ENCODE data around the gene ING5. TPM values are rescaled to one million over a fixed set of nuclear protein-coding genes. Genes with fewer than 3 reads are reported as not detected.
A peak's percentile ranks its signal among the peaks of the same experiment; 100 is the strongest.

The ING5 gene
- total RNA-seq, 1 experiment from 2014 or later, result 45.9 TPM

DNA sequence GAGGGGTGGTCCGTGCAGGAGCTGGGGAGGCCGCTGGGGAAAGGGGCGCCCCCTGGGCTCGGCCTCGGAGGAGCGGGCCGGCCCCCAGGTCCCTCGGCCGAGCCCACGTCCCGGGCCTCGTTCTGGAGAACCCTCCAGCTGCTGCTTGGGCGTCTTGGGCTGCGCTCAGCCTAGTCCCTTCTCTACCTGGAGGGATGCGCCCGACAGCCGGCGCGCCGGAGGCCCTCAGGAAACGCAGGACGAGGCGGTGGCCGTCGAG is 32.3 kb downstream of the ING5 start:
- ChIA-PET RAD21 (ENCODE audit: low non-redundant PET in 1 of 2, low total read pairs in 2 of 2, uncharacterized antibody in 2 of 2, unreplicated experiment in 2 of 2) (interaction anchor here in 1 of 2 experiments (0.9 kb wide), 1 partner anchor 34 kb away, joined by 6 read pairs; no protein-coding TSS in a partner anchor), CTCF (interaction anchor here (1.3 kb wide), 2 partner anchors 32 to 143 kb away, joined by 4 to 5 read pairs; partner anchors contain the start of gene ING5), POLR2A (interaction anchor here (0.5 to 1.7 kb wide), 3 partner anchors 24 to 86 kb away, joined by 3 to 5 read pairs (median 5); partner anchors contain the start of gene ING5)
- BruUV-seq (replicated peaks), result TSS peak; percentile 49
- Histone ChIP-seq H3K79me2 (ENCODE audit: insufficient read depth, low read length) (no peaks in the 10 kb centered on the region; the same call in 1 of the 2 replicates), H3K36me3 (ENCODE audit: control insufficient read depth in 1 of 2, insufficient read depth in 2 of 2, low read length in 2 of 2) (no peaks in the 10 kb centered on the region), H2AFZ (ENCODE audit: low read depth, low read length, poor library complexity, severe bottlenecking) (no peak overlapping the region), H3K4me3 (replicated peaks in 1 of 2; ENCODE audit: low read depth in 1 of 2, low read length in 2 of 2) (peak overlapping the region; percentile 42 to 85), H3K27ac (ENCODE audit: low read depth, low read length) (peak overlapping the region; percentile 53), H3K9me3 (ENCODE audit: control insufficient read depth in 1 of 2, insufficient read depth in 1 of 2, low read depth in 1 of 2, low read length in 2 of 2) (peaks cover 0 to 3% of the 10 kb centered on the region in 2 experiments; a peak in 1 of 4 replicates), H3K4me1 (ENCODE audit: control insufficient read depth in 1 of 2, insufficient read depth in 2 of 2, low read length in 2 of 2) (peaks cover 13 to 22% of the 10 kb centered on the region in 2 experiments; a peak in 2 of 4 replicates), H3K4me2 (ENCODE audit: low read length) (peak overlapping the region; percentile 85), H3K9me2 (ENCODE audit: insufficient read depth) (no peaks in the 10 kb centered on the region), H3K27me3 (ENCODE audit: insufficient read depth, low read length) (no peaks in the 10 kb centered on the region), H3K9ac (ENCODE audit: low read length) (peak overlapping the region; percentile 88), H4K20me1 (ENCODE audit: insufficient read depth) (no peaks in the 10 kb centered on the region)
- intact Hi-C loops (cut with micrococcal nuclease), result loop anchor here (2.0 to 5.0 kb wide), 4 partner anchors 33 to 187 kb away; partner anchors contain the start of gene DTYMK
- TF ChIP-seq ZFX (IDR thresholded peaks at IDR 0.05), result no peak
- TF ChIP-seq FOSL1 (IDR thresholded peaks at IDR 0.05; ENCODE audit: low read depth), result no peak
- no peak for TF ChIP-seq REST (IDR thresholded peaks at IDR 0.05; ENCODE audit: low read depth)
- TF ChIP-seq EGR1 (IDR thresholded peaks at IDR 0.05; ENCODE audit: low read depth), result no peak
- no peak for TF ChIP-seq CEBPB (IDR thresholded peaks at IDR 0.05; ENCODE audit: low read depth)
- TF ChIP-seq JUND (IDR thresholded peaks at IDR 0.05), result no peak
- no peak for TF ChIP-seq TCF7L2 (IDR thresholded peaks at IDR 0.05; ENCODE audit: borderline replicate concordance, extremely low read depth, insufficient read depth, insufficient read length)
- TF ChIP-seq, protein P1, sequence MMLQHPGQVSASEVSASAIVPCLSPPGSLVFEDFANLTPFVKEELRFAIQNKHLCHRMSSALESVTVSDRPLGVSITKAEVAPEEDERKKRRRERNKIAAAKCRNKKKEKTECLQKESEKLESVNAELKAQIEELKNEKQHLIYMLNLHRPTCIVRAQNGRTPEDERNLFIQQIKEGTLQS (IDR thresholded peaks at IDR 0.05), result no peak
- TF ChIP-seq ELF1 (IDR thresholded peaks at IDR 0.05; ENCODE audit: borderline replicate concordance, low read depth), result no peak
- TF ChIP-seq RAD21 (IDR thresholded peaks at IDR 0.05; ENCODE audit: low read depth), result no peak
- TF ChIP-seq MAX (IDR thresholded peaks at IDR 0.05), result no peak
- no peak for TF ChIP-seq ZNF274 (IDR thresholded peaks at IDR 0.05; ENCODE audit: low read depth, low read length)
- TF ChIP-seq, protein P2, sequence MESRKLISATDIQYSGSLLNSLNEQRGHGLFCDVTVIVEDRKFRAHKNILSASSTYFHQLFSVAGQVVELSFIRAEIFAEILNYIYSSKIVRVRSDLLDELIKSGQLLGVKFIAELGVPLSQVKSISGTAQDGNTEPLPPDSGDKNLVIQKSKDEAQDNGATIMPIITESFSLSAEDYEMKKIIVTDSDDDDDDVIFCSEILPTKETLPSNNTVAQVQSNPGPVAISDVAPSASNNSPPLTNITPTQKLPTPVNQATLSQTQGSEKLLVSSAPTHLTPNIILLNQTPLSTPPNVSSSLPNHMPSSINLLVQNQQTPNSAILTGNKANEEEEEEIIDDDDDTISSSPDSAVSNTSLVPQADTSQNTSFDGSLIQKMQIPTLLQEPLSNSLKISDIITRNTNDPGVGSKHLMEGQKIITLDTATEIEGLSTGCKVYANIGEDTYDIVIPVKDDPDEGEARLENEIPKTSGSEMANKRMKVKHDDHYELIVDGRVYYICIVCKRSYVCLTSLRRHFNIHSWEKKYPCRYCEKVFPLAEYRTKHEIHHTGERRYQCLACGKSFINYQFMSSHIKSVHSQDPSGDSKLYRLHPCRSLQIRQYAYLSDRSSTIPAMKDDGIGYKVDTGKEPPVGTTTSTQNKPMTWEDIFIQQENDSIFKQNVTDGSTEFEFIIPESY (IDR thresholded peaks at IDR 0.05; ENCODE audit: extremely low read depth, insufficient replicate concordance, low read length), result no peak
- TF ChIP-seq CBX3 (IDR thresholded peaks at IDR 0.05; ENCODE audit: low read depth), result no peak
- no peak for TF ChIP-seq SRF (IDR thresholded peaks at IDR 0.05; ENCODE audit: low read depth)
- no peak for TF ChIP-seq EZH2phosphoT487 (IDR thresholded peaks at IDR 0.05; ENCODE audit: borderline replicate concordance)
- TF ChIP-seq SIN3A (IDR thresholded peaks at IDR 0.05; ENCODE audit: low read depth), result no peak
- ATAC-seq, result peak; percentile 39
- no peak for DNase-seq (ENCODE audit: low read depth, low spot score)
